ENCODE data around the gene RPS6KA5. TPM values are rescaled to one million over a fixed set of nuclear protein-coding genes. Genes with fewer than 3 reads are reported as not detected.
"Not testable (repeated sequence)": the region's sequence is repeated elsewhere in the genome, so short reads cannot be mapped to it uniquely, and the experiment has no call there.

Gene RPS6KA5
- total RNA-seq, 1 donor from 2014 or later, result 0.65 TPM

DNA sequence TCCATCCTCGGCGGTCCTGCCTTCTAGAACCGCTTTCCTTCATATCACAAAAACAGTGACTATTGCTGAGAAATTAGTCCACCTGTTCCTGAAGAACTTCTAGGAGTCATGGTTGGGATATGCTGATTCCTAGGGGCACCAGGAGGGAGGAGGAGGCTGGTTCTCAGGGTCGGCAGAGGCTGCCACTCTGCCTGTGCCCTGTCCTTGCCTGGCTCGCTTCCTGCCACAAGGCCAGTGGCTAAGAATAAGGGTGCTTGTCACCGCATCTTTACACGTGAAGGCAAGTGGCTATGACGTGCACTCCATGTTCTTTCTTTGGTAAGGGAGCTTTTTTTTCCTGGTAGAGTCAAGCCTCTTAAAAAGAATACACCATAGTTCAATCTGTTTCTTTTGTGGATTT is 34.7 kb upstream of the RPS6KA5 start:
- H3K36me3 Mint-ChIP-seq (ENCODE audit: low read depth), result no peaks in the 10 kb centered on the region
- H3K27me3 Mint-ChIP-seq (ENCODE audit: low read depth), result peaks cover 31% of the 10 kb centered on the region
- H3K4me3 Mint-ChIP-seq (ENCODE audit: unreplicated experiment), result no peak overlapping the region
- no peak for TF ChIP-seq CTCF (IDR thresholded peaks at IDR 0.05)
- DNase-seq (ENCODE audit: low spot score), result no peak
- no peak overlapping the region for H3K27ac Mint-ChIP-seq (ENCODE audit: unreplicated experiment)
- no peaks in the 10 kb centered on the region for H3K4me1 Mint-ChIP-seq (ENCODE audit: low read depth)
- H3K9me3 Mint-ChIP-seq (ENCODE audit: low read depth), result no peaks in the 10 kb centered on the region

DNA sequence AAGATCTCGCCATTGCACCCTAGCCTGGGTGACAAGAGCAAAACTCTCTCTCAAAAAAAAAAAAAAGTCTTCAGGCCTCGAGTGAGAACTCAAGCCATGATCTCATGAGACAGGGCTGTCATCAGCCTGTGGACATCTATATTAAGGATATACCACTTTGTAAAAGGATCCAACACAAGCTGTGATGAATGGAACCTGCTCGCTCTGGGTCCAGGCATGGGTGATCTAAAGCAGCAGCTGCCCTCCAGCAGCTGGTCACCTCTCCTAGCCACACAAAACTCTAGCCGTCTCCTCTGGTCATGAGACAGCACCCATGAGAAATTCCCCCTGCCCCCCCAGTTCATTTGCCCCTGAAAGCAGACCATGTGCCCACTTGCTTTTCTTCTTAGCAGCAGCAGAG is 34.3 kb upstream of the RPS6KA5 start:
- H3K27ac Mint-ChIP-seq (ENCODE audit: unreplicated experiment), result no peak overlapping the region
- no peak overlapping the region for H3K4me3 Mint-ChIP-seq (ENCODE audit: unreplicated experiment)
- no peak for TF ChIP-seq CTCF (IDR thresholded peaks at IDR 0.05)

GRCh38 chr14:91093743-91094472 is 33.5 kb upstream of the RPS6KA5 start:
- not testable (repeated sequence) for H3K4me3 Mint-ChIP-seq (ENCODE audit: unreplicated experiment); H3K4me1 Mint-ChIP-seq (ENCODE audit: low read depth); H3K36me3 Mint-ChIP-seq (ENCODE audit: low read depth); H3K27ac Mint-ChIP-seq (ENCODE audit: unreplicated experiment); H3K9me3 Mint-ChIP-seq (ENCODE audit: low read depth); DNase-seq (ENCODE audit: low spot score)
- H3K27me3 Mint-ChIP-seq (ENCODE audit: low read depth), result peaks cover 31% of the 10 kb centered on the region

More for the DNA sequence above, 34.3 kb upstream of the RPS6KA5 start:
- Mint-ChIP-seq H3K9me3 (ENCODE audit: low read depth) (no peaks in the 10 kb centered on the region), H3K4me1 (ENCODE audit: low read depth) (no peaks in the 10 kb centered on the region), H3K27me3 (ENCODE audit: low read depth) (peaks cover 31% of the 10 kb centered on the region), H3K36me3 (ENCODE audit: low read depth) (no peaks in the 10 kb centered on the region)
- no peak for DNase-seq (ENCODE audit: low spot score)

- peaks cover 42% of the 10 kb centered on the region for H3K27me3 Mint-ChIP-seq (ENCODE audit: low read depth)
- H3K4me1 Mint-ChIP-seq (ENCODE audit: low read depth), result no peaks in the 10 kb centered on the region
- DNase-seq (ENCODE audit: low spot score), result no peak
- no peaks in the 10 kb centered on the region for H3K36me3 Mint-ChIP-seq (ENCODE audit: low read depth)
- H3K27ac Mint-ChIP-seq (ENCODE audit: unreplicated experiment), result no peak overlapping the region
- H3K9me3 Mint-ChIP-seq (ENCODE audit: low read depth), result no peaks in the 10 kb centered on the region
- H3K4me3 Mint-ChIP-seq (ENCODE audit: unreplicated experiment), result no peak overlapping the region
- TF ChIP-seq CTCF (IDR thresholded peaks at IDR 0.05), result no peak
These were observed 31.6 kb upstream of the RPS6KA5 start for GRCh38 chr14:91092073-91092472.

DNA sequence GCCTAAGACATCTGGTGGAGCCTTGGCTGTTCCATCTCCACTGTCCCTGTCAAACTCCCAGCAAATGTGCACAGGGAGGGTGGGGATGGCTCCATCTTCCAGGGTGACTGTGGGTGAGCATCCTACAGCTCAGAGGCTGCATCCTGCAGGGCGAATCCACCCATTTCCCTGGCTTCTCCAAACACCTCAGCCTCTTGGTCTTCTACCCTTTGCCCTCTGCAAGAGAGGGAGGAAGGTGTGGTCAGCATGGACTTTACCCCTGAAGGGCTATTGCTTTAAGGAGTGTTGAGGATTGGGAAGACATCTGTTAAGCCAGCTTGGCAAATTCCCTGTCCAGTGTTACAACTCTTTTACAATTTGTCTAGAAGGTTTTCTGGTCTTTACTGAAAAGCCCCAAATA is 30.3 kb upstream of the RPS6KA5 start:
- H3K27ac Mint-ChIP-seq (ENCODE audit: unreplicated experiment), result no peak overlapping the region

More for the DNA sequence above, 30.3 kb upstream of the RPS6KA5 start:
- Mint-ChIP-seq H3K9me3 (ENCODE audit: low read depth) (no peaks in the 10 kb centered on the region), H3K4me3 (ENCODE audit: unreplicated experiment) (no peak overlapping the region), H3K36me3 (ENCODE audit: low read depth) (no peaks in the 10 kb centered on the region), H3K27me3 (ENCODE audit: low read depth) (peaks cover 39% of the 10 kb centered on the region), H3K4me1 (ENCODE audit: low read depth) (no peaks in the 10 kb centered on the region)
- DNase-seq (ENCODE audit: low spot score), result no peak
- no peak for TF ChIP-seq CTCF (IDR thresholded peaks at IDR 0.05)

Data from chondrocyte (in vitro differentiated cells).